A549 (cell line): ENCODE results near the gene AMDHD2. TPM values are rescaled to one million over a fixed set of nuclear protein-coding genes. Genes with fewer than 3 reads are reported as not detected.
A peak's percentile ranks its signal among the peaks of the same experiment; 100 is the strongest.

Source experiments
- ATAC-seq, 2 experiments: fragments of 200-7000 bp in 1 of 2; fragments of >200 bp in 1 of 2; cut with Nextera tagmentation in 1 of 2; cut with Tn5 transposase in 1 of 2; 3 replicates each; pipeline versions ENCODE4 v1.8.0 to v1.9.1; 2018 to 2020; ENCODE audit warnings: mild to moderate bottlenecking in 1 of 2, moderate library complexity in 1 of 2
- CTCF ChIA-PET: fragments of 300-600 bp; sonication (Branson Sonifier 250); formaldehyde crosslinking; extraction: SDS; loops from one replicate; lab custom pipeline; 2021; ENCODE audit warnings: antibody characterized with exemption, inconsistent platforms; lab: Yijun Ruan, JAX
- POLR2A ChIA-PET: fragments of 350-600 bp; formaldehyde crosslinking; extraction: SDS; loops from one replicate; lab custom pipeline; 2021; ENCODE audit warnings: antibody characterized with exemption, inconsistent platforms; lab: Yijun Ruan, JAX
- DNase-seq, 2 experiments: peaks; one replicate each; pipeline versions ENCODE4 v3.0.0 to v3.0.0-alpha.2; 2011 to 2016; ENCODE audit warnings: low read depth in 1 of 2, low spot score in 1 of 2
- FAIRE-seq: peaks from 2 replicates; lab custom pipeline; 2011; peaks lifted over from hg19 to GRCh38; lab: Jason Lieb, UNC
- H3K27ac ChIP-seq, 2 experiments: fragments of >200 bp; sonication (Bioruptor Twin); formaldehyde crosslinking; 3 replicates each; pipeline ENCODE4 v1.5.1; 2016 to 2017
- H3K4me1 ChIP-seq: fragments of >200 bp; sonication (Bioruptor Twin); formaldehyde crosslinking; 3 replicates; pipeline ENCODE4 v1.6.1; 2016
- H3K4me2 ChIP-seq: fragments of >200 bp; sonication (Bioruptor Twin); formaldehyde crosslinking; 3 replicates; pipeline ENCODE4 v1.6.1; 2016
- H3K4me3 ChIP-seq: fragments of >200 bp; sonication (Bioruptor Twin); formaldehyde crosslinking; 3 replicates; pipeline ENCODE4 v1.5.1; 2016
- H3K9me3 ChIP-seq: fragments of >200 bp; sonication (Bioruptor Twin); formaldehyde crosslinking; 3 replicates; pipeline ENCODE4 v1.6.1; 2016
- BHLHE40 ChIP-seq: IDR thresholded peaks from 2 replicates; pipeline ENCODE4 v1.6.1; 2012; ENCODE audit warnings: low read depth, low read length, inconsistent platforms
- CBX2 ChIP-seq: fragments of 200-600 bp; sonication (generic); IDR thresholded peaks from 2 replicates; pipeline ENCODE4 v1.6.1; 2016; ENCODE audit warnings: low read depth, mild to moderate bottlenecking, borderline replicate concordance
- CBX8 ChIP-seq: fragments of 200-600 bp; sonication (generic); IDR thresholded peaks from 2 replicates; pipeline ENCODE4 v1.6.1; 2016
- EHF ChIP-seq: fragments of 250-450 bp; sonication (Bioruptor Pico); IDR thresholded peaks from 2 replicates; pipeline ENCODE4 v1.5.0; 2020; ENCODE audit warnings: mild to moderate bottlenecking
- EP300 ChIP-seq, 2 experiments: fragments of >200 bp; sonication (Bioruptor Twin); formaldehyde crosslinking; IDR thresholded peaks; 2 replicates in 1 of 2; 3 replicates in 1 of 2; pipeline ENCODE4 v1.6.1; 2016 to 2017
- FOSB ChIP-seq: fragments of 250-450 bp; sonication (Bioruptor Pico); IDR thresholded peaks from 2 replicates; pipeline ENCODE4 v1.5.0; 2020; ENCODE audit warnings: mild to moderate bottlenecking, moderate library complexity
- FOSL2 ChIP-seq, 2 experiments: fragments of 450-650 bp in 1 of 2; fragments of >200 bp in 1 of 2; sonication (Bioruptor Twin) in 1 of 2; formaldehyde crosslinking; IDR thresholded peaks; 2 replicates each; pipeline versions ENCODE4 v1.5.0 to v1.6.1; 2016 to 2020; ENCODE audit warnings: mild to moderate bottlenecking in 1 of 2, moderate library complexity in 1 of 2
- GATA3 ChIP-seq: IDR thresholded peaks from 2 replicates; pipeline ENCODE4 v1.6.1; 2012; ENCODE audit warnings: borderline replicate concordance
- HDAC2 ChIP-seq: fragments of 200-600 bp; sonication (generic); IDR thresholded peaks from 2 replicates; pipeline ENCODE4 v1.6.1; 2016
- HOXA7 ChIP-seq: fragments of 250-450 bp; sonication (Bioruptor Pico); IDR thresholded peaks from 2 replicates; pipeline ENCODE4 v1.5.0; 2020; ENCODE audit warnings: mild to moderate bottlenecking, moderate library complexity
- HOXB13 ChIP-seq: fragments of 250-450 bp; sonication (Bioruptor Pico); IDR thresholded peaks from 2 replicates; pipeline ENCODE4 v1.5.0; 2020; ENCODE audit warnings: low read depth, mild to moderate bottlenecking, moderate library complexity
- HOXB5 ChIP-seq: fragments of 250-450 bp; sonication (Bioruptor Pico); IDR thresholded peaks from 2 replicates; pipeline ENCODE4 v1.5.0; 2020; ENCODE audit warnings: mild to moderate bottlenecking, moderate library complexity
- JUN ChIP-seq, 2 experiments: fragments of >200 bp; sonication (Bioruptor Twin); formaldehyde crosslinking; IDR thresholded peaks; 2 replicates in 1 of 2; 3 replicates in 1 of 2; pipeline ENCODE4 v1.6.1; 2016 to 2017
- JUNB ChIP-seq: fragments of >200 bp; sonication (Bioruptor Twin); formaldehyde crosslinking; IDR thresholded peaks from 2 replicates; pipeline ENCODE4 v1.6.1; 2016
- KDM5A ChIP-seq: fragments of 200-600 bp; sonication (generic); IDR thresholded peaks from 2 replicates; pipeline ENCODE4 v1.6.1; 2016; ENCODE audit warnings: antibody characterized with exemption, mild to moderate bottlenecking
- MAFK ChIP-seq: fragments of 450-650 bp; IDR thresholded peaks from 2 replicates; pipeline ENCODE4 v1.6.1; 2014; ENCODE audit not compliant: partially characterized antibody
- MAZ ChIP-seq: fragments of 150-350 bp; IDR thresholded peaks from 2 replicates; pipeline ENCODE4 v1.6.1; 2014; ENCODE audit warnings: antibody characterized with exemption, low read depth, low read length, borderline replicate concordance
- MYC ChIP-seq: IDR thresholded peaks from 2 replicates; pipeline ENCODE4 v1.6.1; 2012; ENCODE audit warnings: mild to moderate bottlenecking, inconsistent platforms, low read length, improper control_type of control experiment, borderline replicate concordance
- NPAS2 ChIP-seq: fragments of 250-450 bp; sonication (Bioruptor Pico); IDR thresholded peaks from 2 replicates; pipeline ENCODE4 v1.8.0; 2022; ENCODE audit warnings: mild to moderate bottlenecking, moderate library complexity, borderline replicate concordance
- NR3C1 ChIP-seq: fragments of >200 bp; sonication (Bioruptor Twin); formaldehyde crosslinking; IDR thresholded peaks from 3 replicates; pipeline ENCODE4 v1.6.1; 2017
- PHF8 ChIP-seq: fragments of 200-600 bp; sonication (generic); IDR thresholded peaks from 2 replicates; pipeline ENCODE4 v1.6.1; 2016; ENCODE audit warnings: low read depth, mild to moderate bottlenecking, antibody characterized with exemption, moderate library complexity, borderline replicate concordance
- POLR2A ChIP-seq: IDR thresholded peaks from 2 replicates; pipeline ENCODE4 v1.6.1; 2012; ENCODE audit warnings: mild to moderate bottlenecking, low read length
- POLR2AphosphoS2 ChIP-seq: conservative IDR thresholded peaks from 2 replicates; pipeline ENCODE4 v1.6.1; 2012; ENCODE audit warnings: low read length, improper control_type of control experiment, inconsistent platforms
- RAD21 ChIP-seq, 2 experiments: fragments of >200 bp in 1 of 2; sonication (Bioruptor Twin) in 1 of 2; formaldehyde crosslinking in 1 of 2; IDR thresholded peaks in 1 of 2; conservative IDR thresholded peaks in 1 of 2; 2 replicates in 1 of 2; 3 replicates in 1 of 2; pipeline ENCODE4 v1.6.1; 2012 to 2018; ENCODE audit warnings: inconsistent platforms in 1 of 2
- RNF2 ChIP-seq: fragments of 200-600 bp; sonication (generic); IDR thresholded peaks from 2 replicates; pipeline ENCODE4 v1.6.1; 2016; ENCODE audit warnings: low read depth, mild to moderate bottlenecking, antibody characterized with exemption, moderate library complexity, borderline replicate concordance
- SMC3 ChIP-seq: fragments of >200 bp; sonication (Bioruptor Twin); formaldehyde crosslinking; IDR thresholded peaks from 3 replicates; pipeline ENCODE4 v1.6.1; 2018; ENCODE audit warnings: inconsistent platforms
- SREBF2 ChIP-seq: fragments of 450-650 bp; IDR thresholded peaks from 2 replicates; pipeline ENCODE4 v1.6.1; 2014; ENCODE audit warnings: mild to moderate bottlenecking, moderate library complexity
- TP53 ChIP-seq: fragments of 250-450 bp; sonication (Bioruptor Pico); IDR thresholded peaks from 2 replicates; pipeline ENCODE4 v1.5.0; 2021; ENCODE audit warnings: mild to moderate bottlenecking, moderate library complexity
- ZC3H11A ChIP-seq: fragments of 450-650 bp; IDR thresholded peaks from 2 replicates; pipeline ENCODE4 v1.6.1; 2014; ENCODE audit warnings: antibody characterized with exemption, mild to moderate bottlenecking
- ZFP36 ChIP-seq: fragments of 450-650 bp; IDR thresholded peaks from 2 replicates; pipeline ENCODE4 v1.6.1; 2014; ENCODE audit warnings: borderline replicate concordance; ENCODE audit not compliant: partially characterized antibody
- WGBS: methylation state at CpG from one replicate; pipeline ENCODE4 v1.1.6; 2017; ENCODE audit errors: missing lambda C conversion rate; 5-methylcytosine and 5-hydroxymethylcytosine counted together
- polyA plus RNA-seq, 4 experiments: library from polyadenylated mRNA; depleted of rRNA in 3 of 4; stranded (reverse); fragments of >200 nt; fragmentation: RNase III in 1 of 4; extraction: RNeasy Plus Mini Kit Qiagen cat#74134 plus additional on column Dnase treatment in 1 of 4; gene quantifications; 2 replicates in 3 of 4; 3 replicates in 1 of 4; pipeline ENCODE4 v1.2.3, GENCODE V29; 2011 to 2017
- TF ChIP-seq, protein P1 (sequence below): fragments of 250-450 bp; sonication (Bioruptor Pico); IDR thresholded peaks from 2 replicates; pipeline ENCODE4 v1.5.0; 2020; ENCODE audit warnings: low read depth, mild to moderate bottlenecking, moderate library complexity
- TF ChIP-seq, protein P2 (sequence below): IDR thresholded peaks from 2 replicates; pipeline ENCODE4 v1.6.1; 2012
- TF ChIP-seq, protein P3 (sequence below): fragments of 450-650 bp; IDR thresholded peaks from 2 replicates; pipeline ENCODE4 v1.6.1; 2014; ENCODE audit warnings: antibody characterized with exemption
- TF ChIP-seq, protein P4 (sequence below): fragments of >200 bp; sonication (Bioruptor Twin); formaldehyde crosslinking; IDR thresholded peaks from 3 replicates; pipeline ENCODE4 v1.5.1; 2016
- TF ChIP-seq, protein P5 (sequence below): IDR thresholded peaks from 2 replicates; pipeline ENCODE4 v1.6.1; 2012; ENCODE audit warnings: low read depth, borderline replicate concordance

AMDHD2 gene
- polyA plus RNA-seq, 2 of the 4 experiments (the other 2 are of a cell fraction), result 6.6 to 28.8 TPM

DNA sequence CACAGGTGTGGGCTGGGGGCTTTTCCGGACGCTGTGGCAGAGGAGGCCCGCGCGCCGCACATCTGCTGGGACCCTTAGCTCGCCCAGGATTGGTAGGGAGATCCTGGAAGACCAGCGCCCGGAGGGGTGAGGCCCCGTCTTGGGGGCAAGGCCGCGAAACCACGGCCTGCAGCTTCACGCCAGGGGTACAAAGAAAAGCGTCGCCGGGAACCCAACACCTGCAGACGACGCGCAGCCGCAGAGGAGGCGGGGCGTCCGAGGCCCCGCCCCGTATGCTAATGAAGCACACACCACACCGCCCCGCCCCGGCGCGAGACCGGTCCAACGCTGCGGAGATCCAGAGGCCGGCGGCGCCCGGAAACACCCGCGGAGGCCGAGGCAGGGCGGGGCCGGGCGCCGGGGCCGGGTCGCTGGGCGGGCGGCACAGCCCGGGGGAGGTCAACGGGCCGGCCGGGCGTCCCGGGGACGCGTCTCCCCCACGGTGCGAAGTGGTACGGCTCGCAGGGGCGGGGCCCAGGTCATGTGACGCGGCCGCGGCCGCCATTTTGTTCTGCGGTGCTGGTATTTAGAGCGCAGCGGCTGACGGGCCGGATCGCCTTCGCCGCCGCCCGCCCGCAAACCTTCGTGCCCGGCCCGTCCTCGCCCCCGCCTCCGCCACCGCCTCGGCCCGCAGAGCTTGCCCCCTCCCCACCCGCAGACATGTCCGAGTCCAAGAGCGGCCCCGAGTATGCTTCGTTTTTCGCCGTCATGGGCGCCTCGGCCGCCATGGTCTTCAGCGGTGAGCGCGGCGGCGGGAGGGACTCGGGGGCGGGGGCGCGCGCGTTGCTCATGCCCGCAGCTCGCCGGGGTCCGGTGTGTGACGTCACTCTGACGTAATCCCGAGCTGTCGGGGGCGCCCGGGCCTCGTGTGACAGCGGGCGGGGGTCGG is 6.5 kb upstream of the AMDHD2 start, which contains the start of gene ATP6V0C:
Gene ATP6V0C, plus strand, starts transcription at position 548 of the 928 bp plus-strand sequence. Its CDS starts 152 bp downstream, at position 700.
- ChIA-PET POLR2A (no interaction called here), CTCF (interaction anchor here (2.4 to 8.0 kb wide), 2 partner anchors 12 to 18 kb away, joined by 8 to 91 read pairs; partner anchors contain the start of gene CEMP1)
- peak within 1 kb of the TSS; percentile 98 to 99 for H3K27ac ChIP-seq
- no peaks in the 10 kb centered on the region for H3K9me3 ChIP-seq
- peak; percentile 67 to 87 for ATAC-seq
- WGBS, result 40% methylated on average over 16 of the region's 122 CpGs
- H3K4me2 ChIP-seq, result peak within 1 kb of the TSS; percentile 99
- peaks cover 29% of the 10 kb centered on the region for H3K4me1 ChIP-seq
- FAIRE-seq, result no peak
- H3K4me3 ChIP-seq, result peak within 1 kb of the TSS; percentile 84
- DNase-seq, result peak; percentile 86
- TF ChIP-seq JUN (IDR thresholded peaks at IDR 0.05), result peak; percentile 64 to 94; a peak in 3 of 5 replicates
- no peak for TF ChIP-seq HDAC2
- TF ChIP-seq ZFP36, result no peak
- TF ChIP-seq NPAS2 (CRISPR knock-in tag), result no peak
- TF ChIP-seq MAFK, result no peak
- no peak for TF ChIP-seq CBX8
- TF ChIP-seq SREBF2, result no peak
- TF ChIP-seq GATA3, result no peak
- TF ChIP-seq PHF8, result peak; percentile 97
- TF ChIP-seq MAZ, result no peak
- no peak for TF ChIP-seq JUNB
- TF ChIP-seq EP300 (IDR thresholded peaks at IDR 0.05), result no peak
- no peak for TF ChIP-seq EHF (CRISPR knock-in tag)
- TF ChIP-seq HOXB13 (CRISPR knock-in tag), result no peak
- TF ChIP-seq KDM5A, result peak; percentile 53; the same call in 1 of the 2 replicates
- no peak for TF ChIP-seq SMC3
- TF ChIP-seq, protein P1, sequence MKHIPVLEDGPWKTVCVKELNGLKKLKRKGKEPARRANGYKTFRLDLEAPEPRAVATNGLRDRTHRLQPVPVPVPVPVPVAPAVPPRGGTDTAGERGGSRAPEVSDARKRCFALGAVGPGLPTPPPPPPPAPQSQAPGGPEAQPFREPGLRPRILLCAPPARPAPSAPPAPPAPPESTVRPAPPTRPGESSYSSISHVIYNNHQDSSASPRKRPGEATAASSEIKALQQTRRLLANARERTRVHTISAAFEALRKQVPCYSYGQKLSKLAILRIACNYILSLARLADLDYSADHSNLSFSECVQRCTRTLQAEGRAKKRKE (CRISPR knock-in tag), result no peak
- no peak for TF ChIP-seq NR3C1
- TF ChIP-seq, protein P2, sequence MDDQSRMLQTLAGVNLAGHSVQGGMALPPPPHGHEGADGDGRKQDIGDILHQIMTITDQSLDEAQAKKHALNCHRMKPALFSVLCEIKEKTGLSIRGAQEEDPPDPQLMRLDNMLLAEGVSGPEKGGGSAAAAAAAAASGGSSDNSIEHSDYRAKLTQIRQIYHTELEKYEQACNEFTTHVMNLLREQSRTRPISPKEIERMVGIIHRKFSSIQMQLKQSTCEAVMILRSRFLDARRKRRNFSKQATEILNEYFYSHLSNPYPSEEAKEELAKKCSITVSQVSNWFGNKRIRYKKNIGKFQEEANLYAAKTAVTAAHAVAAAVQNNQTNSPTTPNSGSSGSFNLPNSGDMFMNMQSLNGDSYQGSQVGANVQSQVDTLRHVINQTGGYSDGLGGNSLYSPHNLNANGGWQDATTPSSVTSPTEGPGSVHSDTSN, result no peak
- no peak for TF ChIP-seq HOXB5 (CRISPR knock-in tag)
- TF ChIP-seq, protein P3, sequence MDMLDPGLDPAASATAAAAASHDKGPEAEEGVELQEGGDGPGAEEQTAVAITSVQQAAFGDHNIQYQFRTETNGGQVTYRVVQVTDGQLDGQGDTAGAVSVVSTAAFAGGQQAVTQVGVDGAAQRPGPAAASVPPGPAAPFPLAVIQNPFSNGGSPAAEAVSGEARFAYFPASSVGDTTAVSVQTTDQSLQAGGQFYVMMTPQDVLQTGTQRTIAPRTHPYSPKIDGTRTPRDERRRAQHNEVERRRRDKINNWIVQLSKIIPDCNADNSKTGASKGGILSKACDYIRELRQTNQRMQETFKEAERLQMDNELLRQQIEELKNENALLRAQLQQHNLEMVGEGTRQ, result peak; percentile 78
- TF ChIP-seq BHLHE40, result peak; percentile 66
- TF ChIP-seq, protein P4, sequence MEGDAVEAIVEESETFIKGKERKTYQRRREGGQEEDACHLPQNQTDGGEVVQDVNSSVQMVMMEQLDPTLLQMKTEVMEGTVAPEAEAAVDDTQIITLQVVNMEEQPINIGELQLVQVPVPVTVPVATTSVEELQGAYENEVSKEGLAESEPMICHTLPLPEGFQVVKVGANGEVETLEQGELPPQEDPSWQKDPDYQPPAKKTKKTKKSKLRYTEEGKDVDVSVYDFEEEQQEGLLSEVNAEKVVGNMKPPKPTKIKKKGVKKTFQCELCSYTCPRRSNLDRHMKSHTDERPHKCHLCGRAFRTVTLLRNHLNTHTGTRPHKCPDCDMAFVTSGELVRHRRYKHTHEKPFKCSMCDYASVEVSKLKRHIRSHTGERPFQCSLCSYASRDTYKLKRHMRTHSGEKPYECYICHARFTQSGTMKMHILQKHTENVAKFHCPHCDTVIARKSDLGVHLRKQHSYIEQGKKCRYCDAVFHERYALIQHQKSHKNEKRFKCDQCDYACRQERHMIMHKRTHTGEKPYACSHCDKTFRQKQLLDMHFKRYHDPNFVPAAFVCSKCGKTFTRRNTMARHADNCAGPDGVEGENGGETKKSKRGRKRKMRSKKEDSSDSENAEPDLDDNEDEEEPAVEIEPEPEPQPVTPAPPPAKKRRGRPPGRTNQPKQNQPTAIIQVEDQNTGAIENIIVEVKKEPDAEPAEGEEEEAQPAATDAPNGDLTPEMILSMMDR, result no peak
- no peak for TF ChIP-seq FOSB (CRISPR knock-in tag)
- TF ChIP-seq, protein P5, sequence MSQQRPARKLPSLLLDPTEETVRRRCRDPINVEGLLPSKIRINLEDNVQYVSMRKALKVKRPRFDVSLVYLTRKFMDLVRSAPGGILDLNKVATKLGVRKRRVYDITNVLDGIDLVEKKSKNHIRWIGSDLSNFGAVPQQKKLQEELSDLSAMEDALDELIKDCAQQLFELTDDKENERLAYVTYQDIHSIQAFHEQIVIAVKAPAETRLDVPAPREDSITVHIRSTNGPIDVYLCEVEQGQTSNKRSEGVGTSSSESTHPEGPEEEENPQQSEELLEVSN, result peak; percentile 68
- no peak for TF ChIP-seq MYC
- 0 out of 2 replicates have a peak, but pooled peaks have one; percentile 76 for TF ChIP-seq RNF2
- peak; percentile 90 for TF ChIP-seq POLR2A
- TF ChIP-seq POLR2AphosphoS2, result no peak
- TF ChIP-seq ZC3H11A, result no peak
- no peak for TF ChIP-seq TP53 (CRISPR knock-in tag)
- no peak for TF ChIP-seq FOSL2 (IDR thresholded peaks at IDR 0.05)
- peak; percentile 26; the same call in 1 of the 2 replicates for TF ChIP-seq FOSL2 (CRISPR knock-in tag; IDR thresholded peaks at IDR 0.05)
- no peak for TF ChIP-seq CBX2
- TF ChIP-seq HOXA7 (CRISPR knock-in tag), result no peak
- no peak for TF ChIP-seq RAD21 (conservative IDR thresholded peaks at IDR 0.05 in 1 of 2, IDR thresholded peaks at IDR 0.05 in 1 of 2)
